ENCODE results near the gene CDCA5.

DNA sequence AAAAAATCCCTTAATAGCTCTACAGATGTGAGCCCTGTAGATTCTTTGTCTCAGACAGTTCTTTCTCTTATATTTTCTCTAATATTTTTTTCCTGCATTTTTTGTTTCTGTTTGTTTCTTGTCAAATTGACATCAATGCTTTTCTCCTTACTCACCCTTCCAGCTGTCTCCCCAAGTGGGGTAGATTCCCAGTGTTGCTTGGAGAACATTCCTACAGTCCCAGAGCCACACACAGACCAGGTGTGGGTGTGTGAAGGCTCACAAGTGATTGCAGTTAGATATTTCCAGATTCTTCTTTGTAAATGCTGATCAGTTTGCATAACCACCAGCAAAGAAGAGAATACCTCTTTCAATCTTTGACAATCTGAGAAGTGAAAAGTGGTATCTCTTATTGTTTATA lies 19.6 kb upstream of the CDCA5 start:
- TF ChIP-seq CTCF (conservative IDR thresholded peaks at IDR 0.05 in 1 of 2, IDR thresholded peaks at IDR 0.05 in 1 of 2; ENCODE audit: low read depth in 1 of 2, low read length in 2 of 2) (no peak), EZH2 (IDR thresholded peaks at IDR 0.05; ENCODE audit: low read length, missing control alignments) (no peak)

Data from fibroblast of lung (primary cell).